T-helper 9 cell (primary cell): ENCODE results near the gene ASCC1.
A peak's percentile ranks its signal among the peaks of the same experiment; 100 is the strongest.

Source experiments
- DNase-seq: peaks from one replicate; pipeline ENCODE4 v3.0.0-alpha.2; 2020

Gene ASCC1

DNA sequence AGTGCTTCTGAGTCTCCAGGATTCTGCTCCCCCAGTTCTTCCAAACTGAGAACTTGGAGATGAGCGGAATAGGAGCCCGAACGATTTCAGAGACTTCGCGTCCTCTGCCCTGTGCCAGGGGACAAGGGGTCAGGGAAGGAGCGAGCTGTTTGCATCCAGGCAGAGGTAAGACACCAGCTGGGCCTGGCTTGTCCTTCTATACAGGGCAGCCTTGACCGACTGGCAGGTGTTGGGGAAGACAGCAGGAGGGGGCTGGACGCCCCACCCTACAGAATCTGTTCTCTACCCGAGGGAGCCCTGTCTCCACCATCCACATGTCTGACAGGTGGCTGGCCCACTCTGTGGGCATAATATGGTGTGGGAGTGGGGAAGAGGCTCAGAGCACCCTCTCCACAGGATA, 134.9 kb downstream of the ASCC1 start:
- DNase-seq, result no peak

DNA sequence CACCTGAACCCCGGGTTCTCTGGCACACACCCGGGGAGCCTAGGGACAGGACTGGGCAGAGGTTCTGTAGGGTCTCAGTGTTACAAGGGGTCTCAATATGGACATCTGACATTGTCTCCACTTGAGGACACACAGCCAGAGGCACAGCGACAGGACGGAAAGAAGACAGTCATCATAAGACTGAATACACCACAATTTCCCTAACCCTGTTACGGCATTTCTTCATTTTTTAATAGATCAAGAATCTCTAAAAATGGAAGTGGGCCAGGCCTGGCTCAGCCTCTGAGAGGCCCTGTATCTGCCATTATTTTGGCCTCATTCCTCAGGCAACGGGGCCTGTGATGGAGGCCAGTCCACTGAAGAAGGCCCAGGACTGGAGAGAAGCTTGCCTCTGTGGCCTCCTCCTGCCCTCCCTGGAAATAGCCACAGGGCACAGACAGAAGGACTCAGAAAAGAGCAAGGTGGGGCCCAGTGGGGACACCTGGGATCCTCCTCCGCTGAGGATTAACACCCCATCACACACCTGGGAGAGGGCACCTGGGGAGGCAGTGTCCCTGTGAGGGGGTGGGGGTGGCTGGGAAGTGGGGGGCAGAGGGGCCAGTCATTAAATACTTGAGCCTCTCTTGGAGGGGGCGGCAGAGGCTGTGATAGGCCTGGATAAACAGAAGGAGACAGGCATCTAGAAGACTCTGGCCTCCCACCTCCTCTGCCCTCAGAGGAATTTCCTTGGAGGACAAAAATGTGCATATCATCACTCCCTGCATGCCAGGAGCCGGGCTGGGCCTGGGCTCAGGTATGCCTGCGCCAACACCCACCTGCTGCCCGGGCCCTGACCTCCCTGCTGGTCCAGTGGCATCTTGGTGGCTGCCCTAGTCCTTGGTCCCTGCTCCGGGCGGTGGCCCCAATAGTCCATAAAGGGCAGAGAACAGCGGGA, 135.8 kb downstream of the ASCC1 start:
- DNase-seq, result no peak

DNA sequence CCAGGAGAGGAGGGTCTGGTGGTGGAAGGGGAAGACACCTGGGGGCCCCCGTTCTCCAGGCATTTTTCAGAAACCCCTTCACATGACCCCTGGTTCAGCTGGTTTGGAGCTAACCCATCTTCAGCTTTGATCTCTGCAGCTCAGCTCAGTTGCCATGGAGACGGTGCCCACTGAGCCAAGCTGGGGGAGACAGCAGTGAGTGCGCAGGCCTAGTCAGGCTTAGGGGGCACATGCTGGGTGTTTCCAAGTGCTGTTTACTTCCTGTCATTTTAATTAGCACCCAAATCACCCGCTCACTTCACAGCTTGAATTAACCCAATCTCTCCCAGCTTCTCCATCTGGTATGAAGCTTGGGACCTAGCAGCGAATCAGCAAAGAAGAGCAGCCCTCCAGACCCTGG, 136.7 kb downstream of the ASCC1 start:
- DNase-seq, result peak; percentile 59

DNA sequence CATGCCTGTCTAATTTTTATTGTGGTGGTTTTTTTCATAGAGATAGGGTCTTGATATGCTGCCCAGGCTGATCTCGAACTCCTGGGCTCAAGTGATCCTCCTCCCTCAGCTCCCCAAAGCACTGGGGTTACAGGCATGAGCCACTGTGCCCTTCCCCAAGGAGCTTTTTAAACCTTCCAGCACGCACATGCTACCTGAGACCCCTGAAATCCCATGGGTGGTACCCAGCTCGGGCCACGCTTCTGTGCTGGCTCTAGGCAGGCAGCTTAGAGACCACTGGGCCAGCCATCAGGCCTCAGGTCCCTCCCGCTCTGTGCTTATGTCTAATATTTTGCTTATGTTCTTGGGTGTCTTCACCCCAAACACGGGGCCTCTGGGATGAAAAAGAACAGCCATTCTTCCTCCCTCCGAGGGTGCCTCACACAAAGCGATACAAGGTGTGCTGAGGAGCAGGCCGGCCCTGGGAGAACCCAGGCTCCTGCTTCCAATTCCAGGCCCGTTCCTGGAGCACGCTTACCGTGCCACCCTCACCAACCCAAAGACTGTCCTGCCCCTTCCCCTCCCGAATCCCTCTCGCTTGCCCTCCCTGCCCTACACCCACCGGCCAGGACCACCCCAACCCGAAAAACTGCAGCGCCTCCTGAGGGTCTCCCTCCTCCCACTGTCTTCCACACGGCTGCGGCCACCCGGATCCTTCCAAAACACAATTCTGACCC, 138.6 kb downstream of the ASCC1 start:
- DNase-seq, result no peak

DNA sequence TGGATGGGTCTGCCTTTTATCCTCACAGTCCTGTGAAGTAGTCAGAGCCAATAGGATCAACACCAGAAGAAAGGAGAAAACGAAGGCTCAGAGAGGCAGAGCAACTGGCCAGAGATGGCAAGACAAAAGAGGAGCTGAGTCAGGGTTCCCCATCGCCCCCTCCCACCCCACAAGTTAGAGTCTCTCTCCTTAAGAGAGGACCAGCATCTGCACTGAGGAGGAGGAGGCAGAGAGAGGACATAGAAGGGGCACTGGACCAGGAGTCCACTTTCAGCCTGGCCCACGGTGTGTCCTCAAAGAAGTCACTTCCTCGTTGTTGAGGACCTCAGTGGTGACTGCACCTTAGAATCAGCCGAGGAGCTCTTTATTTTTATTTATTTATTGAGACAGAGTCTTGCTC, 139.3 kb downstream of the ASCC1 start:
- DNase-seq, result no peak

DNA sequence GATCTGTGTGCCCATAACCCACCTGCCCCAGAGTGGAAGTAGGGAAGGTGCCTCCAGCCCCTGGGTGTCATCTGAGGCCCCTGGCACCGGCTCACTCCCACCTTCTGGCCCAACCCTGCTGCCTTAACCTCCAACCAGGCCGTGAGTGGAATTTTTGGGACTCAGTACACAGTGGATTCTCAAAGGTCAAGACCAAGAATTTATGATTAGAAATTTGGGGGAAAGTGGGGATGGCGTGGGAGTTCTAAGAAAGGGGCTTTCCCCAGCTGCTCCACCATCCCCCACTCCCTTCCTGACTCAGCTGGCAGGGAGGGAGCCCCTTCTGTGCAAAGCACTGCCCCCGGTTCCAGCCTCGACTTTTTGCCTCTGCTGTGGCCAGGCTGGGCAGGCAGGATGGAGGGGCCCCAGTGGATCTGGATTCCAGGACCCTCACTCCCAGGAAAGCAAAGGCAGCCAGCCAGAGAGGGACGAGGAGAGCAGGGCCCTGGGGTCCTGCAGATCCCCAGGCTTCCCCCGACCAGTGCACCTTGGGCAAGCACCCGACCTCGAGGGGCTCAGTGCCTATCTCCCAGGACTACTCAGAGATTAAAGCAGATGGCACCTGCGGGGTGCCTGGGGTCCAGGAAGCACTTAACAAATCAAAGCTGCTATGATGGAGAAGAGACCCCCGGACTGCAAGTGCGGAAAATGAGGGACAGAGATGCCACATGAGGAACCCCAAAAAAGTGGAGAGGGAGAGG, 140.5 kb downstream of the ASCC1 start:
- no peak for DNase-seq

DNA sequence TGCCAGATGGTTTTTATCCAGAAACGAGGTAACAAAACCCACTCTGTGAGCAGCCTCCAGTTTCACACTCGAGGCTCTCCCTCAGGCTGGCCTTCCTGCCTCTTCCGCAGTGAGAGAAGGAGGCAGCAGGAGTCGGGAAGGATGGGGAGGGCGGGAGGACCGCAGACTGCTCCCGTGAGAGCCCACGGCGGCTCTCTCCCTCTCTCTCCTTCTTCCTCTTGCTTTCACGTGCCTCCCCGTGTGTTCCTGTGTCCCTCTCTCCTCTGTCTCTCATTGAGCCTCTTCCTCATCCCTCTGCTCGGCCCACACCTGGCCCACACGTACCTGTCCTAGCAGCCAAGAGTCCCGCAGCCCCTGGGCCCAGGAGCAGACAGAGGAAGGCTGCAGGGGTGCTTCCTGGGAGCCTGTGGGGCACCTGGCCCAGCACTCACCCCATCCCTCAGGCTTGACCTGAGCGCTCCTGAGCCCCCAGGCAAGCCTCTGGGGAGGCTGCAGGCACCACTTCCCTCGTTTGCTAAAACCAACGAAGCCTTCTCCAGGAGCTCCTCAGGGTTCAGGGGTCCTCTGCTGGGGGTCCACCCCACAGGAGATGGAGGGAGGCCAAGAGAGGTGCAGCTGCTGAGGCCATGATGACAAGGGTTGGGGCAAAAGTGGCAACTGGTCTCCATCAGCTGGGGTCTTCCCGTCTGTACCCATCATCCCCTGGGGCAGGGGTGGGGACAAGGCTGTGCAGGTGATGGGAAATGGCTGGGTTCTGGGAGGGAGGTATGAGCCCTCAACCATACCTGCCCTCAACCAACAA, 141.3 kb downstream of the ASCC1 start:
- DNase-seq, result no peak

DNA sequence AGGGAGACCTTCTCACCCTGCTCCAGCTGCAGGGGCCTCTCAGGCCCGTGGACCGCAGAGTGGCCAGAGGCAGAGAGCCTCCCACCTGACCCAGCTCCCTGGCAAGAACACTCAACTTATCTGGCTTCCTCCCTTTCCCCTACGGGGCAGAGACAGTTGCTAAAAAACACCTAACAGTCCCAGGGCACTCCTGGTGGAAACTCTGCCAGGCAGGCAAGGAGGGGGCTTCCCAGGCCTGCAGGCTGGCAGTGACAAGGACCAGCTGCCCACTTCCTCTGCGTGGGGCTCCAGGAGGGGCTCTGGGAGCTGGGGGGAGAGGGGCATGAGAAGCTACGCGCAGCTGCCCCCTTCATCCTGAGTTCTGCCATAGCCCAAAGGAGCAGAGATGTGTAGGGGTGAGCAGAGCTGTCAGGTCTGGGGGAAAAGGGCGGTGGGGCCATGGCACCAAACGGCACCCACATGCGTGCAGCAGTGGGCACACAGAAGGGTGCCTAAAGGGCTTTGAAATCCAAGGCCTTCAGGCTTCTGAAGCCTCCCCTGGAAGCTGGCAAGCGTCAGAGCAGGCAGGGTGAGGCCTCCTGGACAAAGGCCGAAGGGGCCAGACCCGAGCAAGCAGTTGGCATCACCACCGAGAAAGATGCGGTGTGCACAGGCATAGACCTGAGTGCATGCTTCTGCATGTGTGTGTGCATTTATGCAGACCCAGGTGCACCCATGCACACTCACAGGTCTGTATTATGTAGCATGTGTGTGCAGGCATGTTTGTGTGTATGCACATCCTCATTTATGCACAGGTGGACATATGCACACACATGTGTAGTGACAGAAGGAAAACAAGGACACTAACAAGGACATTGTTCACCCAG, 142.1 kb downstream of the ASCC1 start:
- DNase-seq, result no peak

DNA sequence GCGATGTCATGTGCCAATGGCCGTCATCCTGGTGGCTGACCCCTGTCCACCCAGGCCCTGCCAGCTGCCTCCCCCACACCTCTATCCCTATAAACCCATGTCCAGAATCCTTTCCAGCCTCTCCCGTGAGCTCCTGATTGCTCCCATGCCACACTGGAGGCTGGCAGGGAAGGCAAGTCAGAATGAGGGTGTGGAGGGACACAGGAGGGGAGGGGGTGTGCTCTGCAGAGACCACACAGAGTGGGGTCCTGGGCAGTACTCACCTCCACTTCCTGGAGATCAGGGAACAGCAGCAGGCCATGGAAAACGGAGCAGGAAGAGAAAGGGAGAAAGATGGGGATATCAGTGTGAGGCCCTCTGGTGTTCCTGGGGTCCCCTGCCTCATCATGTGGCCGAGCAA, 143.4 kb downstream of the ASCC1 start:
- DNase-seq, result no peak

DNA sequence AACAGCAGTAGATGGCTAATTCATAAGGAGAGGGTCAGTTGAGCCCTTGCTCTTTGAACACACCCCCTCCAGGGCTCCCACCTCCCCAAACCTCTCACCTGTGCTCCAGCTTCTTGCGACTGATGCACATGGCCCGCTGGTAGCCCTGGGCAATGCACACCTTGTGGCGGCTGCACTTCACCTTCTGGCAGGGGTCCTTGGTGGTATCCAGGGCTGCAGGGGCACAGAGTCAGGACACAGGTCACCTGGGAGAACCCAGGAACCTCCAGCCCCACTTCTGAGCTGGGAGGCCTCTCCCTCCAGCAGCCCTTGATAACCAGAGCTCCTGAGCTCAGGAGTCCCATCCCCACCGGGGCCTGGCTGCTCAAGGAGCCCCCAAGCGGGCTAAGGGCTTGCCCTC, 144.0 kb downstream of the ASCC1 start:
- no peak for DNase-seq

DNA sequence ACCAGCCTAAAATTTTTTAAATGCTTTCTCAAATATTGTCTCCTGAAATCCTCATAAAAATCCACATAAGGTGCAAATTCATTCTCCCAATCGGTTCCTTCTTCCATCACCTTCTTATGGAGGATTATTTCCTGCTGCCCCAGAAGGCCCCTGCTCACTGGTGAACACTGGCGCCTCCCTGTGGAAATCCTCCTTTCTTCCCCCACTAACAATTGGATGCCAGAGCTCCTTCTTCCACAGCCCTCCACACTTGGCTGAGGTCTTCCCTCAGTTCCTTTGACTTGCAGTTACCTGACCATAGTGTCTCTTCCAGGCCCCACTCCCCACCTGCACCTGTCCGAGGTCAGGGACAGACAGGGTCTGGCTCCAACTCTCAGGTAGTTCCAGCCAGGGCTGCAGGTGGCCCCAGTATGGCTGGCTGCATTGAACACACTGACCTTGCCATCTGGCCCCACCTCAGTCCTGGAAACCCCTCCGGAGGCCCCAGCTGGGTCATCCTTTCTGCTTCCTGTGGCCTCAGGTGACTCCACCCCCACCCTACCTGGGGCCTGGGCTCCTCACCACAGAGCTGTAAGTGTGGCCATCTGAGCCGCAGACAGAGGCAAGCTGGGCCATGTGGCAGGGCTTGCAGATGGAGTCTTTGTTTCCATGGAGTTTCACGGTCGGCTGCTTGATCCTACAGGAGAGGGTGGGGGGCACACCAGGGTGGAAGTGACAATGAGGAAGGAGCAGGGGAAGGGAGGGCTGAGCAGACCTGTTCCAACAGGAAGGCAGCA, 146.1 kb downstream of the ASCC1 start:
- no peak for DNase-seq

DNA sequence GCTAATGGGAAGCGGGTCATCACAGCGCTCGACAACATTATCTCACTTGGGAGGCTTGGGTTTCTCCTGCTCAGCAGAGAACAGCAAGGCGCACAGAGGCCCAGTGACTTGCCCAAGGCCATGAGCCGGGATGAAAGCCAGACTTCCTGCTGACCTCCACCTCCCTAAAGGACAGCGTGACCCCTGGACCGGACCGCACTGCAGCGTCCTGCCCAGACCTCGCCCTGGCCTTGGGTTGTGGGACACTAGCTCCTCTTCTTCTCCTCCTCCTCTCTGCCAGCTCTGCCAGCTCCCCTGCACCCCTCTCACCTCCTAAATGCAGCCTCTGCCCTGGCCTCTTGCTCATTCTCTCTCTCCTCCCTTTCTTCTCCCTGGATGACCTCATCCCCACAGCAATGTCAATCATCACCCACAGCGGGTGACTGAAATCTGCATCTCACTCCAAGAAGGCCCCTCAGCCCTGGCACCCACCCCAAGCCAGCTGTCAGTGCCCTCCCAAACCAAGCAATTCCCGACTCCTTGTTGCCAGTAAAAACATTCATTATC, 147.1 kb downstream of the ASCC1 start:
- DNase-seq, result no peak

DNA sequence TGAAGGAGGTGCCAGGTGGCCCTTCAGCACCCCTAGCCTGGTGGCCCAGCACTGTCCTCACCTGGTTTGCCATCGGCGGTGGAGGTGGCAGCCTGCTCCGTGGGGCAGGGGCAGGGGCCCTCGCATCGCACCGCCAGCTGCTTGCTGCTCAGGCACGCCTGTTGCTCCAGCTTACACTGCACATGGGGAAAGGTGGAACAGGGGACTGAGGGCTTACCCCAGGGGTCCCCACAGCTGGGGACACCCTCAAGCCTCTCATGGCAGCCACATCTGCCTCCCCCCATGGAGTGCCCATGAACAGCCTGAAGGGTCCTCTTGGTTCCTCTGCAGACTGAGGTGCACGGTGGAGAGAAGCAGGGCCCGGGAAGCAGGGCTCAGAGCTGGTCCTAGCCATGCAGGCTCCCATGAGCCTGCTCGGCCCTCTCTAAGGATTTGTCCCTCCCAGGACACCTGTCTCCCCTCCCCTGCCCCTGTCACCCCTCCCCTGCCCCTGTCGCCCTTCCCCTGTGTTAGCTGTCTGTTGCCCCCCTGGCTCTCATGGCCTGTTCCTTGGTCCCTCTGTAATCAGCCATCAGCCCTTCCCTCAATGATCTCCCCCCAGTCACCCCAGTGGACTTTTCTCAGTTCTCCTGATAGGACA, 147.8 kb downstream of the ASCC1 start:
- DNase-seq, result no peak

DNA sequence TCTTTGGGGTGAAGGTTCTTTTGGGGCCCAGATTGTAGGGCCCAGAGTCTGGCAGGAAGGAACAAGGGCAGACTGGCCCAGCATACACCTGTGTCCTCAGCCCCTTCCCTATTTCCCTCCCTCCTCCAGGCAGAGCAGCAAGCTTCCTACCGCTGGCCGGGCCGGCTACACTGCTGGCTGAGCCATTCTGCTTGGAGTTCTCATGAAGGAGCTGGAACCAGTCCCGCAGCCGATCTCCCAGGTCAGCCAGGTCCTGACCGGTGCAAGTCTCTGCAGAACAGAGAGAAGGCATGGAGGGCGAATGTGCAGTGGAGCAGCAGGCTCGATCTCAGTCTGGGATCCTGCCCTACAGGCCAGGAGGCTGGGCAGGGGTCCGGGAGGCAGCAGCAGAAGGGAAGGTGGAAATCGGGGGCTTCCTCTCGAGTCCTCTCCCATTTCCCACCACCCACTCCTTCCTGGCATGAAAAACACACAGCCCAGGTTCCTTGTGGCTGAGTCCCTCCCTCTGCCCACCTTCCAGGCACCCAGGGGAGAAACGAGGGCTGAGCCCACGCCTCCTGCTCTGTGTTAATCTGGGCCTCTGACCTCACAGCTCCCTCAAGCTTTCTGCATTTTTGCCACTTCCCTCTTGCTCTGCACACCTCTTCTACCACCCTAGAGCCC, 148.5 kb downstream of the ASCC1 start:
- DNase-seq, result no peak

DNA sequence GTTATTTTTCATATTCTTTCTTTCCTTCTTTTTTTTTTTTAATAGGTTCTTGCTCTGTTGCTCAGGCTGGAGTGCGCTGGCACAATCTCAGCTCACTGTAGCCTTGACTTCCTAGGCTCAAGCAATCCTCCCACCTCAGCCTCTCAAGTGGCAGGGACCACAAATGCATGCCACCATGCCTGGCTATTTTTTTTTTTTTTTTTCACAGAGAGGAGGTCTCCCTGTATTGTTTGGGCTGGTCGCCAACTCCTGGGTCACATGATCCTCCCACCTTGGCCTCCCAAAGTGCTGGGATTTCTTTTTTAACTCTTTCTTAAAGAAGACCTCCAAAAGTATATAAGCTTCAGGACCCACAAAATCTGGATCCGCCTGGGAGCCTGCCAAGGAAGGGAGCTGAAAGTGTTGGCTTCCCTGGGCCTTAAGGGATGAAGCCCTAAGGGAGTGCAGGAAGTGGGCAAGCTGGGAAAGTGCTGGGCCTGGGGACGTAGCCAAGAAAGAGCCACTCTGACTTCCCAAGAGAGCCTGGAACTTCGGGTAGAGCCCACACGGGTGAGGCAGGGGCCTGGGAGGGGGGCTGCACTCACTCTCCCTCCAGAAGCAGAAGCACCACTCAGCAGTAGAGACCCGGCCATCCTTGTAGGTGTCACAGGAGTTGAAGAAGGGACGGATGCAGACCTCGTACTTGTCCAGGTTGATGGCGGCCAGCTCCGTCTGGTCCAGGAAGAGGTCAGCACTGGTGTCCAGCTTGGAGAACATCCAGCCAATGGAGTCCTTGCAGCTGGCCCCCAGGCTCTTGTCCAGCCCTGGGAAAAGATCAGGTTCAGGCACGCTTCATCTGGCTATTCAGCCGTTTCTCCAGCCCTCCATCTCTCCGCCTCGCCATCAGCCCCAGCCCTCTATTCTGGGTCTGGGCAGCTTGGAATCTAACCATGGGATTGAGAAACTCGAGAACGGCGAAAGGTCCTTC, 149.5 kb downstream of the ASCC1 start:
- no peak for DNase-seq

DNA sequence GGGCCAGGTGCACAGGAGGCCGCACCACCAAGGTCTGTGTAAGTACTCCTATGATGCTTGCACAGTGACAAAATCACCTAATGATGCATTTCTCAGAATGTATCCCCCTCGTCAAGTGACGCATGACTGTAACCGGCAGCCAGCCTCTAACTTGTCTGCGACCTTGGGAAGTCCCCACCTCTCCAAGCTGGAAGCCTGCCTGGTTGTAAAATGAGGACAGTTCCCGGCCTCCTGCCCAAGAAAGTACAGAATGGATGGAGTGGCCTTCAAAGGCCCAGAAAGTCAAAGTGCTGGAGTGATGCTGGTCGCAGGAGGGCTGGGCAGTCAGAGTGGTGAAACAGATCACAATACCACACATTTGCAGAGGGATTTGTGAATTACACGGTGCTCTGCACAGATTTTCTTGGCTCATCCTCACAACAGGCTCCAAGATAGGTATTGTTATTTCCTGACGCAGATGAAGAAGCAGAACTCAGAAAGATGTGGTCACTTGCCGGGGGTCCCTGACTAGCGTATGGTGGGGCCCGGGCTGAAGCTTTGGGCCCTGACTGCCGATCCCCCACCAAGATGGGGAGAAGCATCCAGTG, 150.5 kb downstream of the ASCC1 start:
- no peak for DNase-seq

DNA sequence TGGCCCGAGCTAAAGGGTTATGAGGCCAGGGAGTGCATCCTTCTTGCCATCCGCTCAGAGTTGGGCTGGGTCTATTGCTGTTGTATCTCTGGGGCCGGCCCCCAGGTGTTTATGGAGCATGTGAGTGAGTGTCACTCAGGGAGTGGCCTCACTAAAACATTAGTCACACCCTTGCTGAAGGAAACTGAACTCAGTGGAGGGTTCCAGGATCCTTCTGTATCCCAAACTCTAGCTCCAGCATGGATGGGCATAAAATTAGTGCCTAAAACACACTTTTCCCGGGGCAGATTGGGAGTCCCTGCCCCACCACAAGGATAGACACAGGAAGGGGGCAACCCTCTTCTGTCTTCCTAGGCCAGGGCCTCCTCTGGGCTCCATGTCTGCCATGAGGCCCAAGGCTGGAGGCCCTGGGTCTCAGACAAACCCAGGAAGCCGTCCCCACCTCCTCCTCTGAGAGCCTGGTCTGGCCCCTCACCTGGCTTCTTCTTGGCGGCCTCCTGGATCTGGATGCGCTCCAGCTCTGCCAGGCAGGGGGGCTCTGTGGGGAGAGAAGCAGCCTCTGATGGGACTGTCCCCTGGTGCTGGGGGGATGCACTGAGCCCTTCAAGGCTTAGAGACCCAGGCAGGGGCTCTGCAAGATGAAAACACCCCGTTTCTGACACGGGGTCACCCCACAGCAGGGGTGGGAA, 152.2 kb downstream of the ASCC1 start:
- DNase-seq, result no peak
